Duodenal mucosa (tissue), 2 donors: Measurements from ENCODE around the gene BNIP3.

Experiments
- H3K27ac ChIP-seq: one replicate; pipeline ENCODE4 v1.7.0; 2013; ENCODE audit warnings: low read depth, low read length
- H3K27me3 ChIP-seq, 2 donors: one replicate each; pipeline ENCODE4 v1.7.0; 2013; ENCODE audit warnings: low read length in 2 of 2, control low read depth in 1 of 2; ENCODE audit not compliant: insufficient read depth in 2 of 2, control insufficient read depth in 1 of 2
- H3K36me3 ChIP-seq, 2 donors: one replicate each; pipeline ENCODE4 v1.7.0; 2013; ENCODE audit warnings: low read length in 2 of 2, control low read depth in 1 of 2; ENCODE audit not compliant: insufficient read depth in 2 of 2, control insufficient read depth in 1 of 2
- H3K4me1 ChIP-seq, 2 donors: one replicate each; pipeline ENCODE4 v1.7.0; 2013; ENCODE audit warnings: low read length in 2 of 2, control low read depth in 1 of 2; ENCODE audit not compliant: insufficient read depth in 2 of 2, control insufficient read depth in 1 of 2
- H3K4me3 ChIP-seq, 2 donors: one replicate each; pipeline ENCODE4 v1.7.0; 2013; ENCODE audit warnings: low read length in 2 of 2, low read depth in 1 of 2
- H3K9ac ChIP-seq, 2 donors: one replicate each; pipeline ENCODE4 v1.7.0; 2013; ENCODE audit warnings: low read length in 2 of 2, low read depth in 1 of 2
- H3K9me3 ChIP-seq, 2 donors: one replicate each; pipeline ENCODE4 v1.7.0; 2013; ENCODE audit warnings: low read length in 2 of 2, control low read depth in 1 of 2; ENCODE audit not compliant: control insufficient read depth in 1 of 2

BNIP3 gene

DNA sequence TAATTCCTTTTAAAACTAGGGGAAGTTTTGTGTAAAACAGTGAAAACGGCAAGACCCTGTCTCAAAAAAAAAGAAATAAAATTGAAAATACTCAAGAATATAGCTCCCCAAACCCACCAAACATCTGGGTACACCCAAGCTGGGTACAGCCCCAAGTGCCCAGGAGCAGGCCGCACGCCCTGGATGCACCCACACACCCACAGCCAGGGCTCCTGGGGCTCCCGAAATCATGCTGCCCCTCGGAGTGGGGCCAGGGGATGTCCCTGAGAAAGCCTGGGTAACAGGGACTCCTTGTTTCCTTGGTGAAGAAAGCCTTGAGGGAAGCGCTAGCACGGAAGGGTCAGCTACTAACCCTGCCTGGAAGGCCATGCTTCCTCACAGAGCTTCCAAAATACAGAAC lies 10.1 kb downstream of the BNIP3 start:
- H3K27ac ChIP-seq = no peak overlapping the region
- no peak overlapping the region for H3K4me3 ChIP-seq
- no peaks in the 10 kb centered on the region for H3K9me3 ChIP-seq
- no peak overlapping the region for H3K9ac ChIP-seq
- H3K36me3 ChIP-seq = peaks cover 9 to 10% of the 10 kb centered on the region in 2 donors
- peaks cover 5 to 9% of the 10 kb centered on the region in 2 donors for H3K4me1 ChIP-seq
- H3K27me3 ChIP-seq = no peaks in the 10 kb centered on the region

DNA sequence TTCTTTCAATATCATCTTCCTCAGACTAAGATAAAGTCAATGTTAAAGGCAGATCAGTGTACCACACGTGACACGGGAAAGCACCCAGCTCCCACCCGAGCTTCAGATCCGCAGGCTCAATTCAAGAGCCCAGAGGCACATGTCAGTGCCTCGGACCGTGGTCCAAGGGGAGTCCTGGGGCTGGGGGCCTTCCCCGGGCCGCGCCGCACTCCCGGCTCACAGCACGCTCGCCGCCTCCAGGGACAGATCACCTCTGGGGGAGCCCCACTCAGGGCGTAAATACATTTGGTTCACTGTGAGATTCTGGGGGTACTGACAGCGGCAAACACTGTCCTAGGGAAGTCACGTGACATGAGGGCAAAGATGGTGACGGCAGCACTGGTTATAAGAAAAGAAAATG lies 10.8 kb downstream of the BNIP3 start:
- peaks cover 9 to 13% of the 10 kb centered on the region in 2 donors for H3K36me3 ChIP-seq
- H3K9me3 ChIP-seq = no peaks in the 10 kb centered on the region
- no peak overlapping the region for H3K27ac ChIP-seq
- no peaks in the 10 kb centered on the region for H3K27me3 ChIP-seq
- H3K4me1 ChIP-seq = peaks cover 5 to 9% of the 10 kb centered on the region in 2 donors
- no peak overlapping the region for H3K4me3 ChIP-seq
- H3K9ac ChIP-seq = no peak overlapping the region

DNA sequence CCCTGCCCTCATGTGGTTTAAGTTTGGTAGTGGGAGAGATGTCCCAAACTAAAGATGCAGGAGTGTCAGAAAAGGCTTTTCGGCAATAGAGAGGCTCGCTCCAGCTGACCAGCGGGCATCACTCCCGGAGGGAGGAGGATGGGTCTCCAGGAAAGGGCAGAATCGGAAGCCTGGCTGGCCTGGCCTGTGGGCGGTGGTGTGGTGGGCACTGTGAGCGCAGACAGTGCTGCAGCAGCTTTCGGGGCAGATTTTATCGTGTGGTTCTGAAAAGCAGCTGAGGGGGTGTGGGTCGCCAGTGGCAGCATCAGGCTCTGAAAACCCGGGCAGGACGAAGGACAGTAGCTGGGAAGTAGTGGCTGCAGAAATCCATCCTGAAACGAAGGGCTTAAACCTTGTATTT lies 12.8 kb downstream of the BNIP3 start:
- H3K36me3 ChIP-seq = peaks cover 9 to 17% of the 10 kb centered on the region in 2 donors
- no peaks in the 10 kb centered on the region for H3K9me3 ChIP-seq
- no peak overlapping the region for H3K9ac ChIP-seq
- H3K4me3 ChIP-seq = no peak overlapping the region
- no peak overlapping the region for H3K27ac ChIP-seq
- no peaks in the 10 kb centered on the region for H3K27me3 ChIP-seq
- peaks cover 5 to 9% of the 10 kb centered on the region in 2 donors for H3K4me1 ChIP-seq

DNA sequence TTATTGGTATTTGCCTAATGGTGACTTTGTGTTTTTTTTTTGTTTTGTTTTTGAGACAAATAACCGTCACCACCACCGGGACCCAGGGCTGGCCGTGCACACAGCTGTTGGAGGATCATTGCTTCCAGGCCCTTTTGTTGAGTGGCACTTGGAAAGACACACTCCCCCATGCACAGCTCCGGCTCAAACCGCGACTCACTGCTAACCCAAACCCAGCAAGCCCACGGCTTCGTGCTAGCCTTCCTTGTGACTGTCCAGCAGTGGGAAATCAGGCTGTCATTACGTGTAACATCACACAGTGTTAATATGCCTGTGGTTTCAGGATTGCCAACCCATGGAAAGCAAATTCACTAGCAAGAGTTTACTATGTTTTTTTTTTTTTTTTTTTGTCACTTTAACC lies 17.4 kb downstream of the BNIP3 start:
- Histone ChIP-seq H3K9ac (no peak overlapping the region), H3K9me3 (no peaks in the 10 kb centered on the region), H3K27ac (no peak overlapping the region), H3K36me3 (peaks cover 0 to 30% of the 10 kb centered on the region in 2 donors), H3K4me1 (no peaks in the 10 kb centered on the region), H3K4me3 (no peak overlapping the region), H3K27me3 (no peaks in the 10 kb centered on the region)

DNA sequence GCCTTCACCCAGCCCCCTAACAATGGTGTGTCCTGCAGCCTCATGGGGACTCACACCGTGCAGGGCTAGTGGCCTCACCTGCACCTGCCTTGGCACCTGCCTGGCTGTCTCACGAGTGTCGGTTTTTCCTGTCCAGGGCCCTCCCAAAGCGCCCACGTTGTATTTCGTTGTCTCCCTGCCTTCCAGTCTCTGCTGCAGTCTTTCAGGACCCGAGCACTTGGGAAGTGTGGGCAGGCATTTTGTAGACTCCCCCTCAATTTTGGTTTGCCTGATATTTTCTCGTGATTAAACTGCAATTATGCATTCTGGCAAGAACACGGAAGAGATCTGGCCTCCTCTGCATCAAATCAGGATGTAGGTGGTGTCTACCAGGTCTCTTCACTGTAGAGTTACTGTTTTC lies 17.9 kb downstream of the BNIP3 start:
- no peaks in the 10 kb centered on the region for H3K9me3 ChIP-seq

DNA sequence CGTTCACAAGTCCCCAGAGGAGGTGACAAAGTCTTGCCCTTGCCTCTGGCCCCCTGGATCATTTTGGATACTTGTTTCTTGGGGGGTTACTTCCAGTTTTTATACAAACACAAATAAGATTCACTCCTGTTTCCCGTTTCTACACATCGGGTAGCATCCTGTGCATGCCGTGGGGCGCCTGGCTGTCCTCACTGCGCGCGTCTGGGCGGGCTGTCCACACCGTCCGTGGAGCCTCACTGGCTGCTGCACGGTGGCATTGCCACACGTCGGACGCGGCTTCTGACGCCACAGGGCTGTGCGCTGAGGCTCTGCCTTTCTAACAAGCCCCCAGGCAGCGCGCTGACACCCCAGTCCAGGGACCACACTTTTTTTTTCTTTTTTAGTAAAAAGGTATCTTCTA lies 18.4 kb downstream of the BNIP3 start:
- H3K9ac ChIP-seq = no peak overlapping the region
- no peaks in the 10 kb centered on the region for H3K27me3 ChIP-seq
- no peak overlapping the region for H3K27ac ChIP-seq
- H3K36me3 ChIP-seq = peaks cover 0 to 31% of the 10 kb centered on the region in 2 donors
- no peak overlapping the region for H3K4me3 ChIP-seq
- no peaks in the 10 kb centered on the region for H3K9me3 ChIP-seq
- no peaks in the 10 kb centered on the region for H3K4me1 ChIP-seq

More for the DNA sequence above, 17.9 kb downstream of the BNIP3 start:
- peaks cover 0 to 31% of the 10 kb centered on the region in 2 donors for H3K36me3 ChIP-seq
- H3K27me3 ChIP-seq = no peaks in the 10 kb centered on the region
- no peaks in the 10 kb centered on the region for H3K4me1 ChIP-seq
- H3K27ac ChIP-seq = no peak overlapping the region
- no peak overlapping the region for H3K4me3 ChIP-seq
- H3K9ac ChIP-seq = no peak overlapping the region

DNA sequence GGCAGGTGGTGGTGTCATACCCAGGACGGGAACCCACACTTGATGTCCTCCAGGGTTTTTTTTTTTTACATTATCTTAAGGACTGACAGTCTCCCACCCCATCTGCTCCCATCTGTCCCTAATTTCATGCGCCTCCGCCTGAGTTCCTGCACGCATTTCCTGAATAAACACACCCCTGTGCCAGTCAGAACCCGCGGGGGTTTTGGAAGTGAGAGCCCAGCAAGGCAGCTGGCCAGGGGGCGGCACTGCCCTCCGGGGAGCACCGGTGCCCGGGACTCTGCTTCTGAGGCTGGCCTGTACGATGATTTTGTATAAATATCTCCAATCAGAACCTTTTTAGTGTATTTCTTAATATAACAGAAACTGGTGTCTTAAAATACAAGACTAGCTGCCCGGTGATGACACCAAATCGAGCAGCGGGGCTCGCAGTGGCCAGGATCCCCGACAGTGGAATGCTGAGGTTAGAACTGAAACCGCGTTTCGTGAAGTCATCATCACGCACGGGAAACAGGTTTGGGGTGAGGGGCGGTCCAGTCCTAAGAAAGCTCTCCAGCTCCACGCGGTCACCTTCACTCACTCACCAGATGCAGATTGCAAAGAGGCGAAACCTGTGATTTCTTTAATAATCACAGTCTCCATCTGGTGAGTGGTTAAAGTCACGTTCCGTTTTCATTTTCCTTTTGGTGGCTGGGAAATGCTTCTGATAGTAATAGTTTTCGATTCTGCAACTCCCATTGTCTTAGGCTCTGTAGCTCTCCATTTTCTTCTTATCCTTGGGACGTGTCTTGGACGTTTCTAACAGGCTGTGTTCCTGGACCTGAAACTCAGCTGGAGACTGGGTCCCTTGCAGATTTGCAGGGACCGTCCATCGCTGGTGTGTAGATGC lies 19.7 kb downstream of the BNIP3 start:
- no peak overlapping the region for H3K4me3 ChIP-seq
- no peak overlapping the region for H3K9ac ChIP-seq
- H3K27me3 ChIP-seq = no peaks in the 10 kb centered on the region
- no peak overlapping the region for H3K27ac ChIP-seq
- no peaks in the 10 kb centered on the region for H3K4me1 ChIP-seq
- H3K9me3 ChIP-seq = no peaks in the 10 kb centered on the region
- peaks cover 8 to 43% of the 10 kb centered on the region in 2 donors for H3K36me3 ChIP-seq

DNA sequence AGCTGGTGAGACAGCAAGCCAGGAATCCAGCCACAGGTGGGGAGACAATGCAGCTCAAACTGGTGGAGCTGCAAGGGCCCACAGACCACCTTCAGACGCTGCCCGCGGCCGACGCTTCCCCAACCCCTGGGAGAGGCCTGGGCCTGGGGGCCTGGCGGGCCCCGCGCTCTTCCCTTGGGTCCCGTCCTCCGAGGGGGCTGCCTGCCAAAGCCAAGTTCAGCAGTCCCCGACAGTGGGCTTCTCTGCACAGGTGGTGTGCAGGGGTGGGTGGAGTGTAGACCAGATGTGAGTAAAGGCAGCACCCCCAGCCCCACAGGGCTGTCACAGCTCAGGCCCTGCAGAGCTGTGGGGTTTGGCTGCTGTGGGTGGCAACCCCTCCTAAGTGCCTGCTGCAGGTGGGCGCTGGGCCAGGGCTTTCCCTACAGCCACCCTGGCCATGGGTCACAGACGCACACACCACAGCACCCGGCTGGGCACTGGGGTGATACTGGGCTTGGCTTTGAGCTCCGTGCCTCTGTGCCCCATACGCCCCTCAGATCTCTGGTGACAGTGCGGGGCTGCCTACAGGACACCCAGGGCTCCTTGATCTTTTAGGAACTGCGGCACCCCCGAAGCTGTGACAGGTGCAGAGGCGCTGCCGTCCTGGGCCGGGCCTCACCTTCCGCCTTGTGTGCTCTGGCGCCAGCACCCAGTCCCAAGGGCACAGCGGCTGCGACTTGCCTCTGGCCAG lies 20.5 kb downstream of the BNIP3 start:
- H3K27ac ChIP-seq = no peak overlapping the region
- H3K36me3 ChIP-seq = peaks cover 17 to 48% of the 10 kb centered on the region in 2 donors
- no peaks in the 10 kb centered on the region for H3K9me3 ChIP-seq
- no peak overlapping the region for H3K4me3 ChIP-seq
- H3K9ac ChIP-seq = no peak overlapping the region
- H3K4me1 ChIP-seq = no peaks in the 10 kb centered on the region
- no peaks in the 10 kb centered on the region for H3K27me3 ChIP-seq

DNA sequence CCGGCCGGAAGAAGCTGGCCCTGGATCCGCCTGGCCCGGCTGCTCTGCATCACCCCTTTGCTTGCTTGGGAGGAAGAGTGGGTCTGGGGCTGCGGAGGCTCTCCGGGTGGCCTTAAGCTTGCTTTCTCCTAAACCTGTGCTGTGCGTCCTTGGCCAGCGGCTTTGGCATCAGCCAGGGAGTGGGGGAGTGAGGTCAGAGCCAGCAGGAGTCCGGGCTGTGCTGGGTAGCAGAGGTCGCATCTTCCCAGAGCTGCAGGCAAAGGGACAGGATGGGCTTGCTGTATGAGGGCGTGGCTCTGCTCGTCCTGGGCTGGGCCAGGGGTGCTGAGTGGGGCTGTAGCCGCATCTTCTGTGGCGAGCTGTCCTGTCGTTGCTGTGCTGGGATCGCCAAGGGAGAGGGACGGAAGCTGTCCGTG lies 21.1 kb downstream of the BNIP3 start:
- H3K36me3 ChIP-seq = peaks cover 22 to 50% of the 10 kb centered on the region in 2 donors
- H3K4me3 ChIP-seq = no peak overlapping the region
- H3K9me3 ChIP-seq = no peaks in the 10 kb centered on the region
- H3K9ac ChIP-seq = no peak overlapping the region
- H3K4me1 ChIP-seq = no peaks in the 10 kb centered on the region
- no peak overlapping the region for H3K27ac ChIP-seq
- H3K27me3 ChIP-seq = no peaks in the 10 kb centered on the region

DNA sequence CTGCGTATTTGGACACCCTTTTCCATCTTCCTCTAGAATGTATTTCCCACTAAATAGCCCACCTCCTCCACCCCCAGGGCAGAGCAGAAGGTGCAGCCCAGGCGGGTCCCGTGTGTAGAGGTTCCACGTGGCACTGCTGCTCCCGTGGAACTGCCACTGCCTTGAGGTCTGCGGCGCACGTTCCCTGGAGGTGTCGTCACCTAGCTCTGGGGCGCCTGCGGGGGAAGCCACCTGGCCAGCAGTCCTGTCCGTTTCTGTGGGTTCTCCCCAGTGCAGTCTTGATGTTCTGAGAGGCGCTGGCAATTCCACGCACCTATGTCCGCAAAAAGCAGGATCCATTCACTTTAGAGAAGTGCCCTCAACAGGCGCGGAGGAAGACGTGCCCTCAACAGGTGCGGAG lies 21.9 kb downstream of the BNIP3 start:
- no peak overlapping the region for H3K4me3 ChIP-seq
- peaks cover 30 to 56% of the 10 kb centered on the region in 2 donors for H3K36me3 ChIP-seq
- H3K27ac ChIP-seq = no peak overlapping the region
- H3K27me3 ChIP-seq = no peaks in the 10 kb centered on the region
- no peak overlapping the region for H3K9ac ChIP-seq
- no peaks in the 10 kb centered on the region for H3K4me1 ChIP-seq
- no peaks in the 10 kb centered on the region for H3K9me3 ChIP-seq
